ENCODE measurements around the gene SLC8A1.

Gene SLC8A1

GRCh38 chr2:40395169-40396073, 56.5 kb downstream of the SLC8A1 start:
- in situ Hi-C loops (cut with MboI; ENCODE audit: low sequenced_read_pairs), result no loop called here

- in situ Hi-C loops (cut with MboI; ENCODE audit: low sequenced_read_pairs), result no loop called here
Observed at GRCh38 chr2:40394597-40394996, 57.3 kb downstream of the SLC8A1 start.

DNA sequence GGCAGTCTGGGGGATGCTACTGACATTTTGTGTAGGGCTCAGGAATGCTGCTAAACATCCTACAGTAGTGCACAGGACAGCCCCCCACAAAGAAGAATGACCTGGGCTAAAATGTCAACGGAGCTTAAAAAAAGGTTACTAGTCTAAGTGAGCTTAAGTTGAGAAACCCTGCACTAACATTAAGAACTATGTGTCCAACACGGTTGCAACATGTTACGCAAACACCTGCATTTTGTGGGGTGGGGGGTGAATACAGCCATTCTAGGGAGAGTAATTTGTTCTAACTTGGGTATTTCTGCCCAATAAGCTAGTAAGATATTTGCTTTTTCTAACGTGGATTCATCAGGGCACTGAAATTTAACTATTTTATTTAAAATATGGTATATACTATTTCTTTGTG, 57.9 kb downstream of the SLC8A1 start:
- in situ Hi-C loops (cut with MboI; ENCODE audit: low sequenced_read_pairs), result no loop called here

DNA sequence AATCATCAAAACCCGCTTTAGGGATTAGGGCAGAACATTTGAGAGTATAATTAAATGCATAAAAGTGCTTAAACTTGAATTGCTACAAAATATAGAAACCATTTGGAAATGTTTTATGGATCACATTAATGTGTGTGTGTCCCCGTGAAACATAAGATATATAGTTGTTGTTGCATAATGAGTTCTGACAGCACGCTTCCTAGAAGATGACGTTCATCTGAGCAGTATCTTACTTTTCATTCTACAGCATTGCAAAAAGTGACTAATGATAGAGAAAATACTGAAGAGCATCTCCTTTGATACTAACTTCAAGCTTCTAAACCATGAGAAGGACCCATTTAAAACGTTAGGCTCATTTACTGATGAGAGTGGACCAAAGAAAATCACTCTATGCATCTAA, 63.7 kb downstream of the SLC8A1 start:
- in situ Hi-C loops (cut with MboI; ENCODE audit: low sequenced_read_pairs), result no loop called here

- in situ Hi-C loops (cut with MboI; ENCODE audit: low sequenced_read_pairs), result no loop called here
Observed at GRCh38 chr2:40386177-40386576, 65.7 kb downstream of the SLC8A1 start.

GRCh38 chr2:40384714-40385113, 67.2 kb downstream of the SLC8A1 start:
- in situ Hi-C loops (cut with MboI; ENCODE audit: low sequenced_read_pairs), result no loop called here

DNA sequence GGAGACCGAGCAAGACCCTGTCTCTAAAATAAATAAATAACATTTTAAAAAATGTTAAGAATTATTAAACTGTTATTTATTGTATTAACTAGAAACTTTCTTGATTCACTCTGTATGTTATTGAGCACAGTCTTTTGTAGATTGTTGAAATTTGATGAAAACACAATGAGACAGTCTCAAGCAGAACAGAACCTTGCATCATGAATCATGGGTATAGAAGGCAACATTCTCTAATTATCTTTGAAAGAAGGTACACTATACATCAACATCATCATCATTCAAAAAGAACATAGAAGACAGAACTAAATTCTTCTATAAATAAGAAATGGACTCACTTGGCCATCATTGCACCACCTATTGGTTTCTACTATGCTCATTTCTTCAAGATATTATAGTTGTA, 67.7 kb downstream of the SLC8A1 start:
- in situ Hi-C loops (cut with MboI; ENCODE audit: low sequenced_read_pairs), result no loop called here

DNA sequence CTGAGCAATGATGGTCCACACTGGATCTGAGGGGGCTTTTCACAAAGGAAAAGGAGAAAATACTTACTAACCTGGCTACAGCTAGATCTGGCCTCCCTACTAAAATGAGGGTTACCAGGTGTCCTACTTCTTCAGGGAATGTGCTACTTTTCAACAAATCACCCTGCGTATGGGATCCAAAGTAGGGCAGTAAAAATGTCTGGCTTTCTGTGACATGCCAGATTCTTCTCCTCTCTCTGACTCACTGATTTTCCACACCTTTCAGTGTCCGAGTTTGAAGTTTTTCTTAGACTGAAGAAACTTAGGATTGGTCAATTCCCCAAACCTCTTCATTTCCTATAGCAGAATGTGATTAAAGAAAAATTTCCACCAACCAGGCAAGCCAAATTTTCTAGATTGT, 71.2 kb downstream of the SLC8A1 start:
- in situ Hi-C loops (cut with MboI; ENCODE audit: low sequenced_read_pairs), result no loop called here

DNA sequence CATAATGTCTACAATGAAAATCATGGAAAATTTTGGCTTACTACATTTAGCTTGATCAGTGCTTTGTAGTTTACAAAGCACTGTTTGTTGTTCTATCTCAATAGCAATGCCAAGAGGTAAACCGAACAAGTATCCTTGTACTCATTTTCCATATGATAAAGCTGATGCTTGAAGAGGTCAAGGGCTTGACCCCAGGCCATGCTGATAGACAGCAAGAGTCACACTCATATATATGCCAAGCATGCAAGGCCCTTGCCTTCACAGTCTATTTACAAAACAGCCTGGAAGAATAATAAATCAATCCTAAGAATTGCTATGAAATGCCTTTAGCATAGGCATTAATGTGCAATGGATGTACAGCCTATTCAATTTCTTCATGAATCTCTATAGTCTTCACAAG, 71.8 kb downstream of the SLC8A1 start:
- in situ Hi-C loops (cut with MboI; ENCODE audit: low sequenced_read_pairs), result no loop called here

DNA sequence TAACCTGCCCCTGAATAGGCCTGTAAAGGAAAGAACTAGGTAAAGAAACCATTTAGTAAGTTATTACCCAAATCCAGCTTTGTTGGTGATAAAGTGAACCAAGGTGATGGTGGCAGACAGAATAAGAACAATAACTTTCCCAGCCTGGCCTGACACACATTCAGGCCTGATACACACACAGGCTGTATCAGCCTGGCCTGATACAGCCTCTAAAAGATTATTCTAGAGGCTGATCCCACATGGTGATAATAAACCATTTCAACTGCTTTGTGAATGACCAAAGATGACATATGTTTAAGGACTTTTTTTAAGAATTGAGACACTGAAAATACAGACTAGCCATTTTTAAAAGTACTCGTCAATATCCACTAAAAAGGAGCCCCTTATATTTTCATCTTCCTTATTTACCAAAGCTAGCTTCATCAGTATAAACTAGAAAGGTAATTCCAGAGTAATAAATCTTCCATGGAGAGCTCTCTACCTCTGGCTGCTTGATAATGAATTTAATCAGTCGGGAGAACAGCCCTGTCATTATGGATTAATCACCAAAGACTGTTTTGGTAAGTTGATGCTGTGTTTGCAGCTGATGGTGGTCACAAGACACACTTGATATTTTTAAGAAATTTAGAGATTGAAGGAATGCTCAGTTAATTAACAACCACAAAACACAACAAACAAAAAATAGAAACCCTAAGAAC, 77.2 kb downstream of the SLC8A1 start:
- in situ Hi-C loops (cut with MboI; ENCODE audit: low sequenced_read_pairs), result no loop called here

DNA sequence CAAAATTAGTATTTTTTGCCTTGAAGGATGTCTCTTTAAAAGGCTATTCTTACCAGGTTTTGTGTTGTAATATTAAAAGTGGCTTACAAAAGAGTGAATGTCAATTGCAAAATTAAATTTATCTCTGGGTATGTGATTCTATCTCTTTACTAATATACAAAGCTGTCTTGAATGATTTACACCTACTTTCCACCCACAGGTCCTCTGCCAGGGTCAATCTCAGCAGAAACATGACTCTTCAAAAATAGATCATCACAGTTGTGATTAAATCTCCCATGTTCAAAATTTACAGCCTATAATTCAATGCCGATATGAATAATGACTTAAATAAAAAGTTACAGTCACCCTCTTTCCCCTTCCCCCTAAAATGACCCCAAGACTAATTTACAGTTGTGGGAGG, 78.8 kb downstream of the SLC8A1 start:
- in situ Hi-C loops (cut with MboI; ENCODE audit: low sequenced_read_pairs), result no loop called here

DNA sequence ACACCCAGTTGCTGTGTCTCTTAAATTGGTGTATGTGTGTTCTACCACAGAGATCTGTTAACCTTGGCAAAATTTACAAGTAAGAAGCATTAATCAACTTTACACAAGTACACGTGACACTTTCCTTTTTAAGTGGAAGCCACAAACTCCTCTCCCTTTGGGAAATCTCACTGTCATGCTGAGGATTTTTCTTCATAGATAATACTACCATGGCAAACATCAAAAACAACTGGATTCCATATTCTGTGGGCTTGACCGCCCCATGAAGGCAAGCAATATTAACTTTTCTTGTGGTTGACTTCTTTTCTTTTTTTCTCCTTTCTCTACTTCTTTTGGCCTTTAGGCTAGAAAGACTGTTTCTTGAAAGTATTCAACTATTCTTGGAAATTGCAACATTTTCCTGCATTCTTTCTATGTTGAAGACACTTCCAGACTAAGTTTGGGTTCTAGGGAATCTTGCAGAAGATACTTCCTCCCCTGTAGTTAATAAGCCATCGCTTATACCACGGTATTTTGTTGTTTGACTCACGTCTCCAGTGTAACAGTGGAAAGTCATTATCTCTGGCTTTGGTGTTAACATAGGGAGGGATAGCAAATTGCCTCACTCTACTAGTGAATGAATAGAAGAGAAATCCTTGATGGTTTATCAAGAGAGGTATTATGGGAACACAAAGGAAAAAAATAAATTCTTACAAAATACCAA, 79.5 kb downstream of the SLC8A1 start:
- in situ Hi-C loops (cut with MboI; ENCODE audit: low sequenced_read_pairs), result no loop called here

- in situ Hi-C loops (cut with MboI; ENCODE audit: low sequenced_read_pairs), result no loop called here
Observed at GRCh38 chr2:40371525-40372282, 80.2 kb downstream of the SLC8A1 start.

GRCh38 chr2:40370007-40370395, 81.9 kb downstream of the SLC8A1 start:
- in situ Hi-C loops (cut with MboI; ENCODE audit: low sequenced_read_pairs), result no loop called here

DNA sequence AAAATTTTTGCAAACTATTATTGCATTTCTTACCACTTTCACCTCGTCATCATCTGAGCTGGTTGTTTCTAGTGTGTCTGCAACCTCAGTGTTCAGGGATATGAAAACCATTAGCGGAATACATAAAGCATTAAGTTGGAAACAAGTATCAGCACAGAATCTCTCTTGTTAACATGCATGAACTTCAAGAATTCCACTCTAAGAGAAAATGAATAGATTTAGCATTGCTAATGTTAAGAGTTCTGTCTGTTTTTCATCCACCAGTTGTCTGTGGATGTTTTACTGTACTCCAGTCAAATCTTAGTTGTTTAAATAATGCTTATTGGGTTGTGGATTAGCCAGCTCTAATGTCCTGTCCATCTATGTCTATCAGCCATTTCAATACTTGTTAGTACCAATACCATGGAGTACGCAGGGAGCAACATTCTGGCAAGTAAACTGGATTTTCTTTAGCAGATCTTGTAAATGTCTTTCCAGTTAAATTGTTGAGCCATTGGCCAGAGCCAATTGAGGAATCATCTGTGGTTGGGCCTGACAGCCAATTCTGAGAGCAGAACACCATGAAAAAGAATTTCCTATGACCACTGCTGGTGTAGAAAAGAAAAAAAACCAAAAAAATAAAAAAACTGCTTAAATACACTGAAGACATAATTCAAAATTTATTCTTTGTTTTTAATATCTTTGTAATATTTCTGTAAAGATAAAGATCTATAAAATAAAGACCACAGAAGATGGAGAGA, 82.5 kb downstream of the SLC8A1 start:
- in situ Hi-C loops (cut with MboI; ENCODE audit: low sequenced_read_pairs), result no loop called here

DNA sequence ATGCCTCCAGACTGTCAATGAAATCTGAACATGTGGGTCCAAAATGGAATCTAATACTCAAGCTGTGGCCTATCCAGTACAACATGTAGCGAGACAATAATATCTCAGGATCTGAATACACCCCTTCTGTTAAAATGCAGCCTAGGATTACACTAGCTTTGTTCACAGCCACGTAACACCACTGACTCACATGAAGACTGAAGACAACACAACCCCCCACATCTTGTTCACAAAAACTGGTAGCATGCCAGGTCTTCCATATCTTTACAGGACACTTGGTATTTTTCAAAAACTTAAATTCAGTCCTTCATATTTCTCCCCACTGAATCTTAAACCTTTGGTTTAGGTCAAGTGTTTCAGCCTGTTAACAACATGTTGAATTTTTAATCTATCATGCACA, 84.2 kb downstream of the SLC8A1 start:
- in situ Hi-C loops (cut with MboI; ENCODE audit: low sequenced_read_pairs), result no loop called here

DNA sequence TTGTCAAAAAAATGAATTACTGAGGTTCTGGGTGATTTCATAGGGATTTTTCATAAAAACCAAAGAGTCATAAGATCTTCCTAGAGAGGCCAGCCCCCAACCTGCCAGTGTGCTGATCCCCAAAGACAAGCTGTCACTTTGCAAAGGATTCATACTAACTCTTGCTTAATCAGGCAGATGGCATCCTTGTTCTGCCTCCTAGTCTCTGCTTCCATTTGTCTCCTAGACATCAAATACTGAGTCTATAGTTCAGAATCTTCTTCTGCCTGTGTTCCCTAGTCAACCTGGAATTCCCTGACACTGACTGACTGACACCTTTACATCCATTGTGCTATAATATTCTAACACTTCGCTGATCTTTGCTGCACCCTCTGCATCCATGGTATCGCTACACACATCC, 84.9 kb downstream of the SLC8A1 start:
- in situ Hi-C loops (cut with MboI; ENCODE audit: low sequenced_read_pairs), result no loop called here

DNA sequence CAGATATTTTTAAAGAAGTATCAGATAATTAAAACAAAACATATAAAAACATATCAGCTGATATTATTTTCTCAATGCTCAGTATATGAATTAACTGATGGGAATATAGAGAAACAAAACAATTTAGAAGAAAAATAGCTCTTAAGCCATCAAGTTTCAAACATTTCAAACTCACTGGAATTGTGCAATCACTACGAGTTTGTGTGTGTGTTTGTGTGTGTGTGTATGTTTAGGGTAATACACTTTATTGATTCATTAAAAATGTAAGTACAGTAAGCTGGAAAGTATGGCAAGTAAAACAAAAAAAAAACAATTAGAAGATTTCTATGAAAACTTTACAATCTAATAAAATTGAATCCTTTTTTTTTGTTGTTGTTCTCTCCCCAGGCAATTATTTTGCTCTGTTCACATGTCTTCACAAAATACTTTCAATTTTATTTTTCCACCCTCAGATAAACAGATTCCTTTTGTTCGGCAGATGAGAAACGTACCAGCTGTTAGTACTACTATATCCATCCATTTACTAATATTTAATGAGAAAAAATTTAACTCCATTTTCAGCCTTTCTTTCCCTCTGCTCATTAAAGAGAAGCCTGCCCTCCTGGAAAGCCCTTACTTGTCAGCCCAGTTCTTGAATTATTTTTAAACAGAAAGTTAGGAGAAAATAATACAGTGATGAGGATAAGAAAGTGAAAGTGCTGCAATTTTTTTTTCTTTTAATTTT, 87.6 kb downstream of the SLC8A1 start:
- in situ Hi-C loops (cut with MboI; ENCODE audit: low sequenced_read_pairs), result no loop called here

DNA sequence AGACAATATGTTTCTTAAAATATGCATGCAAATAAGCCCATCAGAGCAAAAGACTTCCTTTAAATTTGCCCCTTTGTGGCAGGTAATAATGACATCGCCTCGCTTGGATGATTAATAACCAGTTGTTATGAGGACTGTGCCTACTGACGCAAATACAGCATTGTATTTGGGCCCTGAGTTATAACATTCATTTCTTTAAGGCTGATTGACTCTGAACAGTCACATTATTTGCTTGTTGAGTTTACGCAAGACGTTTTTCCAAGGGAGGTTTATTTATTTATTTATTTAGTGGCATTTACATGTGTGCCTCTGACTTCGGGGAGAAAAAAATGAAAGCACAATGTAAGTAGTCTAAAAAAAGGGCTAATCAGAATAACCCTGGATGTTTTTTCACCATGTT, 88.3 kb downstream of the SLC8A1 start:
- in situ Hi-C loops (cut with MboI; ENCODE audit: low sequenced_read_pairs), result no loop called here

DNA sequence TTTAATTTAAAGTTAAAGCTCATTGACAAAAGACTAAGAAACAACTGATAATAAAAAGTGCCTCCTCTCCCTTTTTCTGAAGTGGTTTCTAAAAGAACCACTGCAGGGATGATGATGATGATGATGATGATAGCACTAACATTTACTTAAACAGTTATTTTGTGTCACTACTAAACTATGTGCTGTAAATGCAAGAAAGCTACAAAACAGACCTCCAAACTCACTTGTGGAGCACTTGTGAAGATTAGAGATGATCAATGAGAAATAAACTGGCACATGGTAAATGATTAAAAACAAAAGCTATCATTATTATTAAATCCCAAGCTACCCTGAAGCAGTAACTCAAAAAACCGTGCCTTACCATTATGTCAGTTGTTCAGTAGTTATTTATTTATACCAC, 88.7 kb downstream of the SLC8A1 start:
- in situ Hi-C loops (cut with MboI; ENCODE audit: low sequenced_read_pairs), result no loop called here

Data from HL-60/S4 treated with phorbol 12-myristate 13-acetate at 8.2 ng/mL for 4 days and 3 days (cell line).